Measurements from ENCODE around the gene GABRG3. TPM values are rescaled to one million over a fixed set of nuclear protein-coding genes. Genes with fewer than 3 reads are reported as not detected.

Gene GABRG3
- total and polyA plus RNA-seq, 9 of the 15 experiments (the other 6 are each of a cell fraction or from before 2014, with no cell fraction given): 4.0 to 15.1 (median 11.2) TPM

DNA sequence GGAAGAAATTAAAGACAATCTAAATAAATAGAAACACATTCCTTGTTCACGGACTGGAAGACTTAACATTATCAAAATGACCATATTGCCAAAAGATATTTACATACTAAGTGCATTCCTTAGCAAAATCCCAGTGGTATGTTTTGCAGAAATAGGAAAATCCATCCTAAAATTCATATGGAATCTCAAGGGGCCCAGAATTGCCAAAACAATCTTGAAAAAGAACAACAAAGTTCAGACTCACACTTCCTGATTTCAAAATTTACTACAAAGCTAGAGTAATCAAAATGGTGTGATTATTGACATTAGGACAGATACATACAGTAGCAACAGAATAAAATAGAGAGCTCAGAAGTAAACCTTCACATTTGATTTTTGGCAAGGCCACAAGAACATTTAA lies 612.7 kb downstream of the GABRG3 start (continued):
- TF ChIP-seq CHD1 (IDR thresholded peaks at IDR 0.05; ENCODE audit: low read length) (no peak), ZSCAN29 (IDR thresholded peaks at IDR 0.05) (no peak), CEBPB (tag; IDR thresholded peaks at IDR 0.05) (no peak), ZKSCAN8 (CRISPR knock-in tag; IDR thresholded peaks at IDR 0.05) (no peak), PRPF4 (IDR thresholded peaks at IDR 0.05; ENCODE audit: insufficient read depth, low read depth, low read length, poor library complexity, severe bottlenecking) (no peak)

GRCh38 chr15:27585041-27585640 lies 614.2 kb downstream of the GABRG3 start:
- WGBS (ENCODE audit: insufficient coverage, low coverage, missing lambda C conversion rate): 3% methylated on average over 6 of the region's 6 CpGs
- Histone ChIP-seq H3K27me3 (ENCODE audit: control insufficient read depth in 2 of 2, insufficient read depth in 2 of 2, low read length in 2 of 2) (peaks cover 0 to 10% of the 10 kb centered on the region in 2 experiments; a peak in 2 of 5 replicates), H3K9me1 (ENCODE audit: control insufficient read depth, insufficient read depth, low read length) (no peaks in the 10 kb centered on the region), H3K4me1 (replicated peaks in 1 of 2; ENCODE audit: control insufficient read depth in 2 of 2, insufficient read depth in 2 of 2, low read length in 2 of 2) (no peaks in the 10 kb centered on the region; a peak in 2 of 5 replicates), H2AFZ (ENCODE audit: low read depth, low read length) (no peak overlapping the region), H3K79me2 (ENCODE audit: control insufficient read depth, insufficient read depth, low read length) (no peaks in the 10 kb centered on the region), H3K36me3 (ENCODE audit: control insufficient read depth, insufficient read depth, low read length) (no peaks in the 10 kb centered on the region), H4K20me1 (replicated peaks; ENCODE audit: control insufficient read depth, insufficient read depth, low read length) (no peaks in the 10 kb centered on the region), H3K4me2 (ENCODE audit: insufficient read depth, low read length) (no peak overlapping the region), H3K9ac (ENCODE audit: insufficient read depth in 1 of 2, low read depth in 2 of 2, low read length in 2 of 2) (no peak overlapping the region), H3K27ac (ENCODE audit: extremely low read depth, low read depth, low read length) (no peak overlapping the region), H3K9me3 (replicated peaks; ENCODE audit: control insufficient read depth, insufficient read depth, low read depth, low read length) (no peaks in the 10 kb centered on the region), H3K4me3 (no peak overlapping the region)
- ChIA-PET CTCF (ENCODE audit: low intra/inter-chr PET ratio) (no interaction called here), POLR2A (no interaction called here)
- no peak for TF ChIP-seq ARHGAP35 (IDR thresholded peaks at IDR 0.05; ENCODE audit: partially characterized antibody)
- no peak for TF ChIP-seq SMARCB1 (IDR thresholded peaks at IDR 0.05; ENCODE audit: insufficient read length, low read depth)
- no peak for TF ChIP-seq CBX8 (IDR thresholded peaks at IDR 0.05; ENCODE audit: borderline replicate concordance, extremely low read depth, low read depth, low read length, poor library complexity, severe bottlenecking)
- no peak for TF ChIP-seq ZNF12 (CRISPR knock-in tag; IDR thresholded peaks at IDR 0.05)
- TF ChIP-seq, protein P1, sequence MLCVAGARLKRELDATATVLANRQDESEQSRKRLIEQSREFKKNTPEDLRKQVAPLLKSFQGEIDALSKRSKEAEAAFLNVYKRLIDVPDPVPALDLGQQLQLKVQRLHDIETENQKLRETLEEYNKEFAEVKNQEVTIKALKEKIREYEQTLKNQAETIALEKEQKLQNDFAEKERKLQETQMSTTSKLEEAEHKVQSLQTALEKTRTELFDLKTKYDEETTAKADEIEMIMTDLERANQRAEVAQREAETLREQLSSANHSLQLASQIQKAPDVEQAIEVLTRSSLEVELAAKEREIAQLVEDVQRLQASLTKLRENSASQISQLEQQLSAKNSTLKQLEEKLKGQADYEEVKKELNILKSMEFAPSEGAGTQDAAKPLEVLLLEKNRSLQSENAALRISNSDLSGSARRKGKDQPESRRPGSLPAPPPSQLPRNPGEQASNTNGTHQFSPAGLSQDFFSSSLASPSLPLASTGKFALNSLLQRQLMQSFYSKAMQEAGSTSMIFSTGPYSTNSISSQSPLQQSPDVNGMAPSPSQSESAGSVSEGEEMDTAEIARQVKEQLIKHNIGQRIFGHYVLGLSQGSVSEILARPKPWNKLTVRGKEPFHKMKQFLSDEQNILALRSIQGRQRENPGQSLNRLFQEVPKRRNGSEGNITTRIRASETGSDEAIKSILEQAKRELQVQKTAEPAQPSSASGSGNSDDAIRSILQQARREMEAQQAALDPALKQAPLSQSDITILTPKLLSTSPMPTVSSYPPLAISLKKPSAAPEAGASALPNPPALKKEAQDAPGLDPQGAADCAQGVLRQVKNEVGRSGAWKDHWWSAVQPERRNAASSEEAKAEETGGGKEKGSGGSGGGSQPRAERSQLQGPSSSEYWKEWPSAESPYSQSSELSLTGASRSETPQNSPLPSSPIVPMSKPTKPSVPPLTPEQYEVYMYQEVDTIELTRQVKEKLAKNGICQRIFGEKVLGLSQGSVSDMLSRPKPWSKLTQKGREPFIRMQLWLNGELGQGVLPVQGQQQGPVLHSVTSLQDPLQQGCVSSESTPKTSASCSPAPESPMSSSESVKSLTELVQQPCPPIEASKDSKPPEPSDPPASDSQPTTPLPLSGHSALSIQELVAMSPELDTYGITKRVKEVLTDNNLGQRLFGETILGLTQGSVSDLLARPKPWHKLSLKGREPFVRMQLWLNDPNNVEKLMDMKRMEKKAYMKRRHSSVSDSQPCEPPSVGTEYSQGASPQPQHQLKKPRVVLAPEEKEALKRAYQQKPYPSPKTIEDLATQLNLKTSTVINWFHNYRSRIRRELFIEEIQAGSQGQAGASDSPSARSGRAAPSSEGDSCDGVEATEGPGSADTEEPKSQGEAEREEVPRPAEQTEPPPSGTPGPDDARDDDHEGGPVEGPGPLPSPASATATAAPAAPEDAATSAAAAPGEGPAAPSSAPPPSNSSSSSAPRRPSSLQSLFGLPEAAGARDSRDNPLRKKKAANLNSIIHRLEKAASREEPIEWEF (CRISPR knock-in tag; IDR thresholded peaks at IDR 0.05): no peak
- no peak for TF ChIP-seq GABPB1 (CRISPR knock-in tag; IDR thresholded peaks at IDR 0.05)
- no peak for TF ChIP-seq EP300 (IDR thresholded peaks at IDR 0.05; ENCODE audit: low read length)
- TF ChIP-seq RHOXF2B (CRISPR knock-in tag; conservative IDR thresholded peaks at IDR 0.05): no peak
- no peak for TF ChIP-seq SMAD4 (CRISPR knock-in tag; conservative IDR thresholded peaks at IDR 0.05)
- no peak for TF ChIP-seq MXI1 (IDR thresholded peaks at IDR 0.05; ENCODE audit: low read depth, low read length)
- no peak for TF ChIP-seq PPARD (CRISPR knock-in tag; IDR thresholded peaks at IDR 0.05)
- DNase-seq (ENCODE audit: extremely low read depth in 1 of 4, low spot score in 3 of 4) (no peak), FAIRE-seq (no peak), ATAC-seq (no peak)
- in situ Hi-C loops (cut with MboI): no loop called here
- intact Hi-C loops (cut with micrococcal nuclease): no loop called here
- BruUV-seq (replicated peaks): no TSS peak

All from K562 (cell line).